K562 (cell line): ENCODE results near the gene NDUFAF5. TPM values are rescaled to one million over a fixed set of nuclear protein-coding genes. Genes with fewer than 3 reads are reported as not detected.

Experiments
- BHLHE40 ChIP-seq: IDR thresholded peaks from 2 replicates; pipeline ENCODE4 v1.6.1; 2011; ENCODE audit warnings: low read length, improper control_type of control experiment
- CEBPZ ChIP-seq: fragments of 150-350 bp; IDR thresholded peaks from 2 replicates; pipeline ENCODE4 v1.6.1; 2014; ENCODE audit warnings: low read depth, mild to moderate bottlenecking, low read length, borderline replicate concordance
- DMBX1 ChIP-seq: fragments of 250-450 bp; sonication (Bioruptor Pico); IDR thresholded peaks from 2 replicates; pipeline ENCODE4 v1.8.0; 2022; ENCODE audit warnings: inconsistent platforms, mild to moderate bottlenecking, moderate library complexity, borderline replicate concordance
- GTF2F1 ChIP-seq: IDR thresholded peaks from 2 replicates; pipeline ENCODE4 v1.6.1; 2011; ENCODE audit warnings: low read depth, low read length, improper control_type of control experiment
- HCFC1 ChIP-seq: IDR thresholded peaks from 2 replicates; pipeline ENCODE4 v1.6.1; 2012; ENCODE audit warnings: low read depth, low read length, improper control_type of control experiment
- HNRNPK ChIP-seq: fragments of 200-400 bp; formaldehyde crosslinking; IDR thresholded peaks from one replicate; pipeline ENCODE4 v1.6.1; 2018; ENCODE audit warnings: mild to moderate bottlenecking, low read depth, low read length; ENCODE audit not compliant: poor library complexity, severe bottlenecking
- JUND ChIP-seq, 2 experiments: IDR thresholded peaks; 2 replicates in 1 of 2; 3 replicates in 1 of 2; pipeline ENCODE4 v1.6.1; 2011; ENCODE audit warnings: borderline replicate concordance in 2 of 2, low read depth in 2 of 2, low read length in 2 of 2, improper control_type of control experiment in 1 of 2, missing biosample characterization in 1 of 2, missing genetic modification characterization in 1 of 2, missing genetic modification reagents in 1 of 2
- KAT7 ChIP-seq: sonication (generic); formaldehyde crosslinking; IDR thresholded peaks from 2 replicates; pipeline ENCODE4 v1.8.0; 2022; ENCODE audit warnings: missing genetic modification reagents, mild to moderate bottlenecking, borderline replicate concordance
- KLF10 ChIP-seq: fragments of 250-450 bp; sonication (Bioruptor Pico); IDR thresholded peaks from 2 replicates; pipeline ENCODE4 v1.6.1; 2021; ENCODE audit warnings: matching md5 sums
- MTA2 ChIP-seq: fragments of 450-650 bp; IDR thresholded peaks from 2 replicates; pipeline ENCODE4 v1.6.1; 2016; ENCODE audit warnings: low read depth
- PHF20 ChIP-seq: fragments of 450-650 bp; IDR thresholded peaks from 2 replicates; pipeline ENCODE4 v1.6.1; 2018; ENCODE audit not compliant: partially characterized antibody
- PHF8 ChIP-seq: fragments of 200-600 bp; sonication (generic); IDR thresholded peaks from 2 replicates; pipeline ENCODE4 v1.6.1; 2012; ENCODE audit warnings: mixed run types, mild to moderate bottlenecking, inconsistent platforms, low read length, moderate library complexity, borderline replicate concordance
- POLR2H ChIP-seq: IDR thresholded peaks from 2 replicates; pipeline ENCODE4 v1.6.1; 2016; ENCODE audit warnings: missing genetic modification characterization, low read depth, mild to moderate bottlenecking, control low read depth, missing compliant biosample characterization, moderate library complexity
- POLR3G ChIP-seq: IDR thresholded peaks from 2 replicates; pipeline ENCODE4 v1.6.1; 2011; ENCODE audit not compliant: insufficient read length, insufficient replicate concordance; ENCODE audit errors: extremely low read depth
- RBBP5 ChIP-seq: fragments of 200-600 bp; sonication (generic); IDR thresholded peaks from 2 replicates; pipeline ENCODE4 v1.6.1; 2012; ENCODE audit warnings: borderline replicate concordance, mild to moderate bottlenecking, low read length, control low read depth, inconsistent platforms; ENCODE audit not compliant: insufficient read depth, poor library complexity, severe bottlenecking
- RFX1 ChIP-seq: fragments of 450-650 bp; IDR thresholded peaks from 2 replicates; pipeline ENCODE4 v1.6.1; 2016; ENCODE audit warnings: mild to moderate bottlenecking, moderate library complexity
- SMAD3 ChIP-seq: fragments of 450-650 bp; formaldehyde crosslinking; conservative IDR thresholded peaks from 2 replicates; pipeline ENCODE4 v1.4.0; 2020; ENCODE audit warnings: mild to moderate bottlenecking
- SP1 ChIP-seq: sonication (generic); formaldehyde crosslinking; IDR thresholded peaks from 2 replicates; pipeline ENCODE4 v1.8.1; 2022; ENCODE audit warnings: mild to moderate bottlenecking, missing genetic modification reagents
- TAL1 ChIP-seq: fragments of 450-650 bp; IDR thresholded peaks from 2 replicates; pipeline ENCODE4 v1.6.1; 2016; ENCODE audit warnings: mild to moderate bottlenecking
- ZFX ChIP-seq: sonication (generic); formaldehyde crosslinking; IDR thresholded peaks from 2 replicates; pipeline ENCODE4 v1.8.0; 2022; ENCODE audit warnings: mild to moderate bottlenecking, missing genetic modification reagents, moderate library complexity
- ZNF121 ChIP-seq: sonication (generic); formaldehyde crosslinking; conservative IDR thresholded peaks from 2 replicates; pipeline ENCODE4 v1.8.0; 2022; ENCODE audit warnings: missing genetic modification reagents
- ZNF146 ChIP-seq: IDR thresholded peaks from one replicate; pipeline ENCODE4 v1.6.1; 2018; ENCODE audit warnings: missing compliant biosample characterization; ENCODE audit not compliant: unreplicated experiment
- ZNF165 ChIP-seq: fragments of 250-450 bp; sonication (Bioruptor Pico); IDR thresholded peaks from 2 replicates; pipeline ENCODE4 v1.4.0; 2020; ENCODE audit warnings: borderline replicate concordance
- ZNF174 ChIP-seq: fragments of 250-450 bp; sonication (Bioruptor Pico); IDR thresholded peaks from 2 replicates; pipeline ENCODE4 v1.4.0; 2020; ENCODE audit warnings: mild to moderate bottlenecking
- ZNF224 ChIP-seq: sonication (generic); formaldehyde crosslinking; IDR thresholded peaks from 2 replicates; pipeline ENCODE4 v1.8.0; 2022; ENCODE audit warnings: mild to moderate bottlenecking, missing genetic modification reagents
- ZNF644 ChIP-seq: fragments of 200-800 bp; sonication (Bioruptor generic); IDR thresholded peaks from 2 replicates; pipeline ENCODE4 v1.6.1; 2016; ENCODE audit warnings: low read depth, missing genetic modification characterization, missing compliant biosample characterization
- polyA plus RNA-seq, 8 experiments: library from polyadenylated mRNA; depleted of rRNA in 4 of 8; stranded (reverse) in 5 of 8; unstranded in 3 of 8; fragments of >200 nt; fragmentation: Nextera tagmentation in 2 of 8; fragmentation: Illumina TruSeq in 1 of 8; extraction: Ambion mirVana in 2 of 8; extraction: Trizol in 1 of 8; gene quantifications; 2 replicates each; pipeline versions ENCODE4 v1.2.1 to v1.2.3, GENCODE V29; 2011 to 2014; ENCODE audit warnings: inconsistent platforms in 1 of 8, missing spikeins in 1 of 8
- total RNA-seq, 7 experiments: library from RNA; depleted of rRNA in 6 of 7; stranded (reverse); fragments of >200 nt in 6 of 7; fragmentation: Illumina TruSeq in 2 of 7; extraction: Trizol in 2 of 7; gene quantifications; 2 replicates each; pipeline versions ENCODE4 v1.2.1 to v1.2.3, GENCODE V29; 2011 to 2021; ENCODE audit warnings: low replicate concordance in 1 of 7

The NDUFAF5 gene
- total and polyA plus RNA-seq, 9 of the 15 experiments (the other 6 are each of a cell fraction or from before 2014, with no cell fraction given), result 17.2 to 33.1 (median 27.3) TPM

GRCh38 chr20:13784893-13785715 is at the start of gene NDUFAF5, which contains the start of gene ESF1 (continued):
- TF ChIP-seq CEBPZ, result no peak
- TF ChIP-seq SMAD3, result no peak
- no peak for TF ChIP-seq PHF20
- no peak for TF ChIP-seq POLR2H (tag)
- no peak for TF ChIP-seq RFX1
- peak; percentile 70 for TF ChIP-seq JUND (IDR thresholded peaks at IDR 0.05; ENCODE audit: borderline replicate concordance, low read depth, low read length)
- no peak; the same call in 2 of the 3 replicates for TF ChIP-seq JUND (tag; IDR thresholded peaks at IDR 0.05; ENCODE audit: borderline replicate concordance, low read depth, low read length)
- TF ChIP-seq HCFC1, result peak; percentile 76
- TF ChIP-seq SP1 (CRISPR knock-in tag), result no peak
- no peak for TF ChIP-seq MTA2
- TF ChIP-seq ZNF146 (CRISPR knock-in tag), result no peak
- TF ChIP-seq RBBP5, result peak; percentile 54
- no peak for TF ChIP-seq GTF2F1
- TF ChIP-seq KAT7, result 0 out of 2 replicates have a peak, but pooled peaks have one; percentile 23
- no peak for TF ChIP-seq KLF10 (CRISPR knock-in tag)
- TF ChIP-seq ZNF165 (CRISPR knock-in tag), result no peak
- TF ChIP-seq ZNF644 (tag), result no peak
- no peak for TF ChIP-seq TAL1
- TF ChIP-seq HNRNPK, result no peak
- TF ChIP-seq BHLHE40, result peak; percentile 93
- no peak for TF ChIP-seq ZNF224 (CRISPR knock-in tag)
- peak; percentile 87 for TF ChIP-seq PHF8
- no peak for TF ChIP-seq DMBX1 (CRISPR knock-in tag)
- TF ChIP-seq ZNF174 (CRISPR knock-in tag), result no peak
- peak; percentile 96 for TF ChIP-seq ZFX (CRISPR knock-in tag)
- no peak for TF ChIP-seq ZNF121 (CRISPR knock-in tag)
- TF ChIP-seq POLR3G, result no peak
